Measurements from ENCODE around the gene RNF167.

The RNF167 gene

GRCh38 chr17:4958102-4958501, 18.0 kb downstream of the RNF167 start:
- DNase-seq: no peak

- no peak for DNase-seq
Measured at GRCh38 chr17:4959261-4959965, 19.3 kb downstream of the RNF167 start.

GRCh38 chr17:4960279-4960922, 20.3 kb downstream of the RNF167 start:
- DNase-seq: no peak

GRCh38 chr17:4965311-4965986, 25.4 kb downstream of the RNF167 start:
- DNase-seq: no peak

DNA sequence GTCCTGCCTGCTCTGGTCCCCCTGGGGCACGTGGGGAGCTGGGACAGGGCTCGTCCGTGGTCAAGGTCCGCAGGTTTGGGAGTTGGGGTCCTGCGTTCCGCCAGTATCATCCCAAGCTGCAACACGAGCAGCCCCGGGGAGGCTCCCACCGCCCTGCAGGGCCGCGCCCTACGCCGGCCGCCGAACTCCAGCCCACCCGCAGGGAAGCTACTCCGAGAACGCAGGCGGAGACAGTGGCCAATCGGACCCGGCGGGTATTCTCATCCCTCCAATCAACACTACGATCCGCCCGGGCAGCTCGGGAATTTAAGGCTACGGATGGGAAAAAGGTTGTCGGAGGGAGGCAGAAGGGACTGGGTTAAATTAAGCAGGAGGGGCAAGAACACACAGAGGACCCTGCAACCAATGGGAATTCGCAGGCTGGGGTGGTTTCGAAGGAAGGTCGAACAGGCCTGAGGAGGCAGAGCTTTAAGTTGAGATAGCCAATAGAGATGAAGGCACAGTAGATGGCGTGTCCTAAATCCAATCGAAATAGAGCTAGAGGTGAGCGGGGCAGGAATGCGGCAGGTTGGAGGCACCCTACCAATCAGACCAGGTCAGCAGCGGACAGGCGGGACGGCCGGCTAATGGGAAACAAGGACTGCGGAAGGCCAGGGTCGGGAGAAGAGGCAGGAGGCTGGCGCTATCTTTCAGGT, 26.9 kb downstream of the RNF167 start:
- DNase-seq: peak; percentile 97

GRCh38 chr17:4967539-4968485, 27.7 kb downstream of the RNF167 start, which contains the start of gene SPAG7:
Gene SPAG7, minus strand, starts transcription at chr17:4967817. Its CDS starts 13 bp downstream, at chr17:4967804.
- DNase-seq: peak; percentile 95

DNA sequence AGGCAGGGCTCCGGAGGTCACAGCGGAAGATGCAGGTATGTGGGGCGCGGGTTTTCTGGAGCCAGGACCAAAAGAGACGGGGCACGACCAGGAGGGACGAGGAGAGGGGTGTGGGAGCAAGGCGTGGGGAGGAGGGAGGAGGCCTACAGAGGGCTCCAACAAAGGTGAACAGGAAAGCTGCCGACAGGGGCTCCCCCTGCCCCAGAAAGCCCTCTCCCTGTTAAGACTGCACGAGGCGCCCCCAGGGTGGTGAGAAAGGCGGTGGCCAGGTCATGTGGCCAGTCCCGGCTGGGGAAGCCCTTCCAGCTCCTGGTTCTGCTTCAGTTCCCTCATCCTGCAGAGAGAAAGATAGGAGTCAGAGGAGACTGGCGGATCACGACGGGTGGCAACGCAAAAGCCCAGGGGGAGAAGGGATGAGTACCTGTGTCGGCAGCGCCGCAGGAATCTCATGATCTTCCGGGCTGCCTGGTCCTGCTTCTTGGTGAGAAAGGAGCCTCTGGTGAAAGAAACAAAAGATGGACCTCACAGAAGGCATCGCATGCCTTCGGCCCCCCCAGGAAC, 28.5 kb downstream of the RNF167 start:
- no peak for DNase-seq

GRCh38 chr17:4969047-4969550, 29.0 kb downstream of the RNF167 start:
- no peak for DNase-seq

- no peak for DNase-seq
Measured at GRCh38 chr17:4969551-4970173, 29.6 kb downstream of the RNF167 start.

GRCh38 chr17:4970273-4970672, 30.2 kb downstream of the RNF167 start:
- DNase-seq: no peak

DNA sequence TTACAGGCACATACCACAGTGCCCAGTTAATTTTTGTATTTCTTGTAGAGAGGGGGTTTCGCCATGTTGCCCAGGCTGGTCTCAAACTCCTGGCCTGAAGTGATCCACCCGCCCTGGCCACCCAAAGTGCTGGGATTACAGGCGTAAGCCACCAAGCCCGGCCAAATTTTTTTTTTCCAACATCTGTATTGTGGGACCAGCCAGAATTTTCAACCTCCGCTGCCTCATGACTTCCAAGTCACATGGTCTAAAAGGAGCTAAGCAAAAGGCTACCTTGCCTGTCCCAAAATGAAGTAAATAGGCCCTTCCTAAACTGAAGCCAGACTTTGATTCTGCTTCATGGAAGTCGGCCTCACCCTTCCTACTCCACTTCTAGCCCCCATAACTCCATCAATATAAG, 31.8 kb downstream of the RNF167 start:
- no peak for DNase-seq

DNA sequence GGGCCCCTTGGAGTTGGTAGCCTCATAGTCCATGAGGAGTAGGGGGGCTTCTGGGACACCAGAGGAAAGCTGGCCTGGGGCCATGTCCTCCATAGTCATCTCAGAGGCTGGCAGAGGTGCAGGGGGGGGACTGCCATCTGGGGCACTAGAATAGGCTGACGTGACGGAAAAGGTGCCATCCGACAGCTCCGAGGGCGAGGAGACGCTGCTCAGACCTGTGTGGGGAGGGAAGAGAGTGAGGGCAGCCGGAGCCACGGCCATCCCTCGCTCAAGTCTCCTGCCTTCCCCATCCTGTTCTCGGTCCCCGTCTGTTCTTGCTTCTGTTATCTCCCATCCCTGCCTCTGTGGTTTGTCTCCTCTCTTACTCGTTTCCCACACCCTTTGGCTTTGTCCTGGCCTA, 32.3 kb downstream of the RNF167 start:
- DNase-seq: no peak

GRCh38 chr17:4972752-4973151, 32.7 kb downstream of the RNF167 start:
- DNase-seq: no peak

DNA sequence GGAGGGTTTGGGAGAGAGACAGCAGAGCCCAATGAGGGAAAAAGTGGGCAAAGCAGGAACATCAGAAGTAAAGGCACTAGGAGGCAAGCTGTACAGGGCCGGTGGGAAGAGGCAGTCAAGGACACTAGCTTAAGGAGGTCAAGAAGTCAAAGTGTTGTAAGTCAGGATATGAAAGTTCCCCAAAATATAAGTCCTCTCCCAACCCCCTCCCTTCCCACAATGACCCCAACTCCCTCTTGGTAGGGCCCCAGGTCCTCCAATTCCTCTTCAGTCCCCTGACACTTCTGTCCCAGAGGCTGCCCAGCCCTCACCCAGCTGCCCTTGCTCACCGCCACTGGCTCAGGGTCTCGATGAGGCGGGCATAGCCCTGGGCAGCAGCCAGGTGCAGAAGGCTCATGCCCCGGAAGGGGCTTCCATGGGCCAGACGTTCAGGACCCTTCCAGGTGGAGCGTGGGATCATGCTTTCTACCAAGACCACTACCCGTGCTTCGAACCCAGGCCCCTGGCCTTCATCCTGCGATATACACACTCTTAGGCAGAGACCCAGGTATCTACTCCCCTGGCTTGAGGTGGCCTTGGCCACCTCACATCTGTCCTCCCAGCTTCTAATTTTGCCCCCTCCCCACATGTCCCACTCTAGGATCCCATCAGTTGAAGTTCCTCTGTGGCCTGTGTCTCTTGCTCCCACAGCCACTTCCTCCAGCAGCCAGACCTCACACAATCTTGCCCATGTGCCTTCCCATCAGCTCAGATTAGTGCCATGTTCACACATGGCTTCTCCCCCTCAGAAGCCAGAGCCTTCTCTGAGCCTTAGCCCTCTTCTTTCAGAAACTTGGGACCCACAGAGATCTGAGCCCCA, 33.4 kb downstream of the RNF167 start:
- DNase-seq: no peak

- no peak for DNase-seq
Measured at GRCh38 chr17:4974115-4974670, 34.1 kb downstream of the RNF167 start.

- DNase-seq: no peak
Measured at GRCh38 chr17:4978726-4979125, 38.7 kb downstream of the RNF167 start.

DNA sequence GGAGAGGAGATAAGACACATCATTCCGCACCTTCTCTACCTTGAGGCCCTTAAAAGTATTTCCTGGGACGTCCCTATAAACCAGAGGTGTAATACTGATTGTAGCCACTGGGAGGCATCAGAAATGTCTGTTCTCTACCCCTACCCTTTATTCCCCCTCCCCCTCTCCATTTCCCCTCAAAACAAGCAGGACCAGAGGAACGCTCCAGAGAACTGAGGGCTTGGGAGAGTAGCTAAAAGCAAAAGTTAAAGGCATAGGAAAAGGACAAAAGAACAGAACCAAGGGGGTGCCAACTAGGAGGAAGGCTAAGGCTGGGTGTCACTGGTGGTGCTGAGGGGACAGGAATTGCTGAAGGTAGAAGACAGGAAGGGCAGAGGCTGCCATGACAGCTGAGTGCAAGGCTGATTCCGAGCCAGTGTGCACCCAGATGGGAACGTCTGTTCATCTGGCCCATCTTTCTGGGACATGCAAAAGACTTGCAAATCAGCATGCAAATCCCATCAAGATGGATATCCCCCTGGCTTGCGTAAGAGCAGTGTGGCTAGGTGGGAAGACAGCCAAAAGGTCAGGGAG, 40.7 kb downstream of the RNF167 start:
- DNase-seq: peak; percentile 54

DNA sequence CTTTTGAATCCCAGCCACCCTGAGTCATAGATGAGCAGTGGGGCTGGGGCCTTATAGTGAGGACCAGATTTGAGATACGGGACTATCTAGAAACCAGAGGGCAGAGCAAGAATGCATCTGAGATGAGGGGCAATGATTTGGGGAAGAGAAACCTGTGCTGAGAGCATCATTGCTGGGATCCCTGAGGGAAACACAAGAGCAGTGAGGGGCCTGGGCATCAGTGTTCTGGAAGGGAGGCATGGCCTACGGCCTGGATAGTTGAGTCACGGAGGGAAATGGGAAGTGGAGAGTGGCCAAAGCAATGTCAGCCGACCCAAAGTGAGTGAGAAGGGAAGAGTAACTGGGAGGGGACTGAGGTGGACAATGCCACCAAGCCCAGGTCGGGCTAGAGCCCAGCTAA, 42.2 kb downstream of the RNF167 start:
- no peak for DNase-seq

GRCh38 chr17:4986403-4986802, 46.3 kb downstream of the RNF167 start:
- DNase-seq: no peak
